A549 (cell line): ENCODE data around the gene CYB561. TPM values are rescaled to one million over a fixed set of nuclear protein-coding genes. Genes with fewer than 3 reads are reported as not detected.
A peak's percentile ranks its signal among the peaks of the same experiment; 100 is the strongest.

ENCODE experiments used
- ATAC-seq, 2 experiments: fragments of 200-7000 bp in 1 of 2; fragments of >200 bp in 1 of 2; cut with Nextera tagmentation in 1 of 2; cut with Tn5 transposase in 1 of 2; 3 replicates each; pipeline versions ENCODE4 v1.8.0 to v1.9.1; 2018 to 2020; ENCODE audit warnings: mild to moderate bottlenecking in 1 of 2, moderate library complexity in 1 of 2
- CTCF ChIA-PET: fragments of 300-600 bp; sonication (Branson Sonifier 250); formaldehyde crosslinking; extraction: SDS; loops from one replicate; lab custom pipeline; 2021; ENCODE audit warnings: antibody characterized with exemption, inconsistent platforms; lab: Yijun Ruan, JAX
- POLR2A ChIA-PET: fragments of 350-600 bp; formaldehyde crosslinking; extraction: SDS; loops from one replicate; lab custom pipeline; 2021; ENCODE audit warnings: antibody characterized with exemption, inconsistent platforms; lab: Yijun Ruan, JAX
- DNase-seq, 2 experiments: peaks; one replicate each; pipeline versions ENCODE4 v3.0.0 to v3.0.0-alpha.2; 2011 to 2016; ENCODE audit warnings: low read depth in 1 of 2, low spot score in 1 of 2
- FAIRE-seq: peaks from 2 replicates; lab custom pipeline; 2011; peaks lifted over from hg19 to GRCh38; lab: Jason Lieb, UNC
- H3K27ac ChIP-seq, 2 experiments: fragments of >200 bp; sonication (Bioruptor Twin); formaldehyde crosslinking; 3 replicates each; pipeline ENCODE4 v1.5.1; 2016 to 2017
- H3K4me1 ChIP-seq: fragments of >200 bp; sonication (Bioruptor Twin); formaldehyde crosslinking; 3 replicates; pipeline ENCODE4 v1.6.1; 2016
- H3K4me2 ChIP-seq: fragments of >200 bp; sonication (Bioruptor Twin); formaldehyde crosslinking; 3 replicates; pipeline ENCODE4 v1.6.1; 2016
- H3K4me3 ChIP-seq: fragments of >200 bp; sonication (Bioruptor Twin); formaldehyde crosslinking; 3 replicates; pipeline ENCODE4 v1.5.1; 2016
- H3K9me3 ChIP-seq: fragments of >200 bp; sonication (Bioruptor Twin); formaldehyde crosslinking; 3 replicates; pipeline ENCODE4 v1.6.1; 2016
- BHLHE40 ChIP-seq: IDR thresholded peaks from 2 replicates; pipeline ENCODE4 v1.6.1; 2012; ENCODE audit warnings: low read depth, low read length, inconsistent platforms
- CBX2 ChIP-seq: fragments of 200-600 bp; sonication (generic); IDR thresholded peaks from 2 replicates; pipeline ENCODE4 v1.6.1; 2016; ENCODE audit warnings: low read depth, mild to moderate bottlenecking, borderline replicate concordance
- CEBPB ChIP-seq, 2 experiments: fragments of >200 bp in 1 of 2; sonication (Bioruptor Twin) in 1 of 2; formaldehyde crosslinking in 1 of 2; IDR thresholded peaks; 2 replicates each; pipeline ENCODE4 v1.6.1; 2012 to 2016
- CHD4 ChIP-seq: fragments of 200-600 bp; sonication (generic); IDR thresholded peaks from 2 replicates; pipeline ENCODE4 v1.6.1; 2016; ENCODE audit warnings: antibody characterized with exemption, mild to moderate bottlenecking, borderline replicate concordance
- E2F6 ChIP-seq: IDR thresholded peaks from 2 replicates; pipeline ENCODE4 v1.6.1; 2012; ENCODE audit warnings: low read depth, borderline replicate concordance
- EHF ChIP-seq: fragments of 250-450 bp; sonication (Bioruptor Pico); IDR thresholded peaks from 2 replicates; pipeline ENCODE4 v1.5.0; 2020; ENCODE audit warnings: mild to moderate bottlenecking
- FOSB ChIP-seq: fragments of 250-450 bp; sonication (Bioruptor Pico); IDR thresholded peaks from 2 replicates; pipeline ENCODE4 v1.5.0; 2020; ENCODE audit warnings: mild to moderate bottlenecking, moderate library complexity
- FOSL2 ChIP-seq, 2 experiments: fragments of 450-650 bp in 1 of 2; fragments of >200 bp in 1 of 2; sonication (Bioruptor Twin) in 1 of 2; formaldehyde crosslinking; IDR thresholded peaks; 2 replicates each; pipeline versions ENCODE4 v1.5.0 to v1.6.1; 2016 to 2020; ENCODE audit warnings: mild to moderate bottlenecking in 1 of 2, moderate library complexity in 1 of 2
- HDAC2 ChIP-seq: fragments of 200-600 bp; sonication (generic); IDR thresholded peaks from 2 replicates; pipeline ENCODE4 v1.6.1; 2016
- MYC ChIP-seq: IDR thresholded peaks from 2 replicates; pipeline ENCODE4 v1.6.1; 2012; ENCODE audit warnings: mild to moderate bottlenecking, inconsistent platforms, low read length, improper control_type of control experiment, borderline replicate concordance
- NPAS2 ChIP-seq: fragments of 250-450 bp; sonication (Bioruptor Pico); IDR thresholded peaks from 2 replicates; pipeline ENCODE4 v1.8.0; 2022; ENCODE audit warnings: mild to moderate bottlenecking, moderate library complexity, borderline replicate concordance
- POLR2AphosphoS2 ChIP-seq: conservative IDR thresholded peaks from 2 replicates; pipeline ENCODE4 v1.6.1; 2012; ENCODE audit warnings: low read length, improper control_type of control experiment, inconsistent platforms
- RAD21 ChIP-seq, 2 experiments: fragments of >200 bp in 1 of 2; sonication (Bioruptor Twin) in 1 of 2; formaldehyde crosslinking in 1 of 2; IDR thresholded peaks in 1 of 2; conservative IDR thresholded peaks in 1 of 2; 2 replicates in 1 of 2; 3 replicates in 1 of 2; pipeline ENCODE4 v1.6.1; 2012 to 2018; ENCODE audit warnings: inconsistent platforms in 1 of 2
- SREBF2 ChIP-seq: fragments of 450-650 bp; IDR thresholded peaks from 2 replicates; pipeline ENCODE4 v1.6.1; 2014; ENCODE audit warnings: mild to moderate bottlenecking, moderate library complexity
- TFCP2L1 ChIP-seq: fragments of 250-450 bp; sonication (Bioruptor Pico); IDR thresholded peaks from 2 replicates; pipeline ENCODE4 v1.5.0; 2021; ENCODE audit warnings: mild to moderate bottlenecking
- TP53 ChIP-seq: fragments of 250-450 bp; sonication (Bioruptor Pico); IDR thresholded peaks from 2 replicates; pipeline ENCODE4 v1.5.0; 2021; ENCODE audit warnings: mild to moderate bottlenecking, moderate library complexity
- ZSCAN20 ChIP-seq: fragments of 250-450 bp; sonication (Bioruptor Pico); IDR thresholded peaks from 2 replicates; pipeline ENCODE4 v1.8.0; 2022; ENCODE audit warnings: mild to moderate bottlenecking, moderate library complexity
- WGBS: methylation state at CpG from one replicate; pipeline ENCODE4 v1.1.6; 2017; ENCODE audit errors: missing lambda C conversion rate; 5-methylcytosine and 5-hydroxymethylcytosine counted together
- polyA plus RNA-seq, 4 experiments: library from polyadenylated mRNA; depleted of rRNA in 3 of 4; stranded (reverse); fragments of >200 nt; fragmentation: RNase III in 1 of 4; extraction: RNeasy Plus Mini Kit Qiagen cat#74134 plus additional on column Dnase treatment in 1 of 4; gene quantifications; 2 replicates in 3 of 4; 3 replicates in 1 of 4; pipeline ENCODE4 v1.2.3, GENCODE V29; 2011 to 2017
- TF ChIP-seq, protein P1 (sequence below): fragments of 150-350 bp; IDR thresholded peaks from 2 replicates; pipeline ENCODE4 v1.6.1; 2014; ENCODE audit warnings: low read depth, mild to moderate bottlenecking, low read length
- TF ChIP-seq, protein P2 (sequence below): IDR thresholded peaks from 2 replicates; pipeline ENCODE4 v1.6.1; 2012
- TF ChIP-seq, protein P3 (sequence below): fragments of 250-450 bp; sonication (Bioruptor Pico); IDR thresholded peaks from 2 replicates; pipeline ENCODE4 v1.5.0; 2020; ENCODE audit warnings: low read depth, mild to moderate bottlenecking, moderate library complexity
- TF ChIP-seq, protein P4 (sequence below): fragments of >200 bp; sonication (Bioruptor Twin); formaldehyde crosslinking; IDR thresholded peaks from 3 replicates; pipeline ENCODE4 v1.5.1; 2016

The CYB561 gene
- polyA plus RNA-seq, 2 of the 4 experiments (the other 2 are of a cell fraction), result 16.6 to 27.2 TPM

- Histone ChIP-seq H3K4me1 (peaks cover 41% of the 10 kb centered on the region), H3K4me2 (no peak overlapping the region), H3K4me3 (no peak overlapping the region), H3K9me3 (no peaks in the 10 kb centered on the region), H3K27ac (no peak overlapping the region)
- 94% methylated on average over 30 of the region's 55 CpGs for whole genome bisulfite sequencing
- TF ChIP-seq HDAC2 (no peak), FOSB (no peak), TFCP2L1 (CRISPR knock-in tag) (no peak), EHF (CRISPR knock-in tag) (no peak), SREBF2 (no peak), RAD21 (conservative IDR thresholded peaks at IDR 0.05 in 1 of 2, IDR thresholded peaks at IDR 0.05 in 1 of 2) (no peak)
- TF ChIP-seq, protein P1, sequence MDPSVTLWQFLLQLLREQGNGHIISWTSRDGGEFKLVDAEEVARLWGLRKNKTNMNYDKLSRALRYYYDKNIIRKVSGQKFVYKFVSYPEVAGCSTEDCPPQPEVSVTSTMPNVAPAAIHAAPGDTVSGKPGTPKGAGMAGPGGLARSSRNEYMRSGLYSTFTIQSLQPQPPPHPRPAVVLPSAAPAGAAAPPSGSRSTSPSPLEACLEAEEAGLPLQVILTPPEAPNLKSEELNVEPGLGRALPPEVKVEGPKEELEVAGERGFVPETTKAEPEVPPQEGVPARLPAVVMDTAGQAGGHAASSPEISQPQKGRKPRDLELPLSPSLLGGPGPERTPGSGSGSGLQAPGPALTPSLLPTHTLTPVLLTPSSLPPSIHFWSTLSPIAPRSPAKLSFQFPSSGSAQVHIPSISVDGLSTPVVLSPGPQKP, result no peak
- TF ChIP-seq, protein P2, sequence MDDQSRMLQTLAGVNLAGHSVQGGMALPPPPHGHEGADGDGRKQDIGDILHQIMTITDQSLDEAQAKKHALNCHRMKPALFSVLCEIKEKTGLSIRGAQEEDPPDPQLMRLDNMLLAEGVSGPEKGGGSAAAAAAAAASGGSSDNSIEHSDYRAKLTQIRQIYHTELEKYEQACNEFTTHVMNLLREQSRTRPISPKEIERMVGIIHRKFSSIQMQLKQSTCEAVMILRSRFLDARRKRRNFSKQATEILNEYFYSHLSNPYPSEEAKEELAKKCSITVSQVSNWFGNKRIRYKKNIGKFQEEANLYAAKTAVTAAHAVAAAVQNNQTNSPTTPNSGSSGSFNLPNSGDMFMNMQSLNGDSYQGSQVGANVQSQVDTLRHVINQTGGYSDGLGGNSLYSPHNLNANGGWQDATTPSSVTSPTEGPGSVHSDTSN, result no peak
- no peak for ATAC-seq
- ChIA-PET POLR2A (no interaction called here), CTCF (interaction anchor here (1.1 to 23.8 kb wide), 8 partner anchors 7 to 174 kb away, joined by 3 to 364 read pairs (median 174); partner anchors contain the start of genes ACE and CYB561)
- no peak for FAIRE-seq
- no peak for DNase-seq
Measured at GRCh38 chr17:63437287-63438091, 8.6 kb downstream of the CYB561 start.

GRCh38 chr17:63436523-63437110 lies 9.5 kb downstream of the CYB561 start:
- Histone ChIP-seq H3K4me2 (no peak overlapping the region), H3K4me1 (peaks cover 50% of the 10 kb centered on the region), H3K4me3 (no peak overlapping the region), H3K9me3 (no peaks in the 10 kb centered on the region), H3K27ac (peak overlapping the region in 1 of 2 experiments; percentile 85; a peak in 3 of 6 replicates)
- DNase-seq, result peak in 1 of 2 experiments; percentile 71
- TF ChIP-seq TFCP2L1 (CRISPR knock-in tag) (no peak), POLR2AphosphoS2 (no peak), RAD21 (conservative IDR thresholded peaks at IDR 0.05 in 1 of 2, IDR thresholded peaks at IDR 0.05 in 1 of 2) (peak; percentile 32 to 50; a peak in 2 of 5 replicates), CHD4 (no peak), E2F6 (no peak), FOSL2 (IDR thresholded peaks at IDR 0.05) (no peak), FOSL2 (CRISPR knock-in tag; IDR thresholded peaks at IDR 0.05) (no peak), CBX2 (no peak), CEBPB (IDR thresholded peaks at IDR 0.05) (no peak), BHLHE40 (no peak), NPAS2 (CRISPR knock-in tag) (no peak), MYC (no peak), ZSCAN20 (no peak), TP53 (CRISPR knock-in tag) (no peak)
- TF ChIP-seq, protein P3, sequence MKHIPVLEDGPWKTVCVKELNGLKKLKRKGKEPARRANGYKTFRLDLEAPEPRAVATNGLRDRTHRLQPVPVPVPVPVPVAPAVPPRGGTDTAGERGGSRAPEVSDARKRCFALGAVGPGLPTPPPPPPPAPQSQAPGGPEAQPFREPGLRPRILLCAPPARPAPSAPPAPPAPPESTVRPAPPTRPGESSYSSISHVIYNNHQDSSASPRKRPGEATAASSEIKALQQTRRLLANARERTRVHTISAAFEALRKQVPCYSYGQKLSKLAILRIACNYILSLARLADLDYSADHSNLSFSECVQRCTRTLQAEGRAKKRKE (CRISPR knock-in tag), result no peak
- TF ChIP-seq, protein P4, sequence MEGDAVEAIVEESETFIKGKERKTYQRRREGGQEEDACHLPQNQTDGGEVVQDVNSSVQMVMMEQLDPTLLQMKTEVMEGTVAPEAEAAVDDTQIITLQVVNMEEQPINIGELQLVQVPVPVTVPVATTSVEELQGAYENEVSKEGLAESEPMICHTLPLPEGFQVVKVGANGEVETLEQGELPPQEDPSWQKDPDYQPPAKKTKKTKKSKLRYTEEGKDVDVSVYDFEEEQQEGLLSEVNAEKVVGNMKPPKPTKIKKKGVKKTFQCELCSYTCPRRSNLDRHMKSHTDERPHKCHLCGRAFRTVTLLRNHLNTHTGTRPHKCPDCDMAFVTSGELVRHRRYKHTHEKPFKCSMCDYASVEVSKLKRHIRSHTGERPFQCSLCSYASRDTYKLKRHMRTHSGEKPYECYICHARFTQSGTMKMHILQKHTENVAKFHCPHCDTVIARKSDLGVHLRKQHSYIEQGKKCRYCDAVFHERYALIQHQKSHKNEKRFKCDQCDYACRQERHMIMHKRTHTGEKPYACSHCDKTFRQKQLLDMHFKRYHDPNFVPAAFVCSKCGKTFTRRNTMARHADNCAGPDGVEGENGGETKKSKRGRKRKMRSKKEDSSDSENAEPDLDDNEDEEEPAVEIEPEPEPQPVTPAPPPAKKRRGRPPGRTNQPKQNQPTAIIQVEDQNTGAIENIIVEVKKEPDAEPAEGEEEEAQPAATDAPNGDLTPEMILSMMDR, result peak; percentile 34; the same call in 1 of the 3 replicates
- TF ChIP-seq, protein P2, result no peak
- ChIA-PET POLR2A (no interaction called here), CTCF (interaction anchor here (0.6 to 23.8 kb wide), 12 partner anchors 8 to 720 kb away, joined by 3 to 364 read pairs (median 8); partner anchors contain the start of genes ACE and CYB561)
- WGBS, result 88% methylated on average over 17 of the region's 17 CpGs
- ATAC-seq, result 0 out of 6 replicates have a peak, but pooled peaks of 1 of the 2 experiments have one; percentile 3
- no peak for FAIRE-seq
